HG02571 (cell line): ENCODE data around the gene KLF9.
A peak's percentile ranks its signal among the peaks of the same experiment; 100 is the strongest.

Experiments used
- ATAC-seq: cut with Tn5 transposase; IDR thresholded peaks from one replicate; pipeline ENCODE4 v1.9.1; 2021; ENCODE audit warnings: mild to moderate bottlenecking, moderate library complexity; ENCODE audit not compliant: unreplicated experiment

The KLF9 gene

GRCh38 chr9:70422371-70423043 is 8.1 kb upstream of the KLF9 start:
- ATAC-seq: no peak

- no peak for ATAC-seq
Measured at GRCh38 chr9:70421272-70422180, 7.1 kb upstream of the KLF9 start.

GRCh38 chr9:70420441-70421271 is 6.2 kb upstream of the KLF9 start:
- peak; percentile 14 for ATAC-seq

GRCh38 chr9:70419556-70420440 is 5.3 kb upstream of the KLF9 start:
- ATAC-seq: peak; percentile 30

GRCh38 chr9:70418822-70419555 is 4.5 kb upstream of the KLF9 start:
- peak; percentile 50 for ATAC-seq

GRCh38 chr9:70415476-70415875 is 1.0 kb upstream of the KLF9 start:
- no peak for ATAC-seq

GRCh38 chr9:70415041-70415440 is 584 bp upstream of the KLF9 start:
- no peak for ATAC-seq

- peak; percentile 19 for ATAC-seq
Measured at GRCh38 chr9:70413464-70413798, 1.0 kb downstream of the KLF9 start.

- ATAC-seq: no peak
Measured at GRCh38 chr9:70412832-70413463, 1.5 kb downstream of the KLF9 start.

GRCh38 chr9:70411930-70412831 is 2.3 kb downstream of the KLF9 start:
- no peak for ATAC-seq

- ATAC-seq: no peak
Measured at GRCh38 chr9:70411121-70411929, 3.1 kb downstream of the KLF9 start.

GRCh38 chr9:70410368-70410767 is 4.1 kb downstream of the KLF9 start:
- ATAC-seq: no peak

- ATAC-seq: no peak
Measured at GRCh38 chr9:70409800-70410199, 4.7 kb downstream of the KLF9 start.

- ATAC-seq: no peak
Measured at GRCh38 chr9:70409280-70409679, 5.2 kb downstream of the KLF9 start.

- ATAC-seq: no peak
Measured at GRCh38 chr9:70408393-70409040, 5.9 kb downstream of the KLF9 start.

- no peak for ATAC-seq
Measured at GRCh38 chr9:70407081-70407503, 7.4 kb downstream of the KLF9 start.

GRCh38 chr9:70406434-70406862 is 8.0 kb downstream of the KLF9 start:
- peak; percentile 62 for ATAC-seq
